Astrocyte (in vitro differentiated cells and primary cell): ENCODE measurements around the gene SMIM45.

Experiments used
- DNase-seq: peaks from one replicate; pipeline ENCODE4 v3.0.0-alpha.2; 2010; ENCODE audit warnings: low read depth
- FAIRE-seq: peaks from 2 replicates; lab custom pipeline; 2011; peaks lifted over from hg19 to GRCh38; lab: Jason Lieb, UNC
- H2AFZ ChIP-seq: 2 replicates; pipeline ENCODE4 v1.6.0; 2012; ENCODE audit warnings: low read depth, low read length, inconsistent platforms
- H3K27ac ChIP-seq: 2 replicates; pipeline ENCODE4 v1.5.1; 2011; ENCODE audit warnings: low read depth, low read length, inconsistent platforms
- H3K27me3 ChIP-seq: 2 replicates; pipeline ENCODE4 v1.6.0; 2011; ENCODE audit warnings: low read length, inconsistent platforms; ENCODE audit not compliant: insufficient read depth
- H3K36me3 ChIP-seq: 2 replicates; pipeline ENCODE4 v1.5.1; 2011; ENCODE audit warnings: low read length, inconsistent platforms; ENCODE audit not compliant: insufficient read depth
- H3K4me1 ChIP-seq: 2 replicates; pipeline ENCODE4 v1.5.1; 2011; ENCODE audit warnings: low read length, inconsistent platforms; ENCODE audit not compliant: insufficient read depth
- H3K4me2 ChIP-seq: 2 replicates; pipeline ENCODE4 v1.6.0; 2012; ENCODE audit warnings: low read length, inconsistent platforms
- H3K4me3 ChIP-seq: 2 replicates; pipeline ENCODE4 v1.5.1; 2011; ENCODE audit warnings: low read depth, mild to moderate bottlenecking, low read length, inconsistent platforms; ENCODE audit not compliant: insufficient read depth
- H3K79me2 ChIP-seq: 2 replicates; pipeline ENCODE4 v1.6.0; 2012; ENCODE audit warnings: mild to moderate bottlenecking, low read length, inconsistent platforms; ENCODE audit not compliant: insufficient read depth
- H3K9ac ChIP-seq: 2 replicates; pipeline ENCODE4 v1.6.0; 2012; ENCODE audit warnings: mild to moderate bottlenecking, low read length, inconsistent platforms
- H3K9me3 ChIP-seq: 2 replicates; pipeline ENCODE4 v1.5.1; 2012; ENCODE audit warnings: low read depth, mild to moderate bottlenecking, low read length, inconsistent platforms; ENCODE audit not compliant: insufficient read depth
- H4K20me1 ChIP-seq: 2 replicates; pipeline ENCODE4 v1.6.0; 2012; ENCODE audit warnings: low read length, inconsistent platforms; ENCODE audit not compliant: insufficient read depth
- H3K27ac Mint-ChIP-seq: one replicate; pipeline ENCODE4 v1.8.0; 2021; ENCODE audit warnings: mild to moderate bottlenecking, mixed read lengths; ENCODE audit not compliant: unreplicated experiment
- H3K27me3 Mint-ChIP-seq: one replicate; pipeline ENCODE4 v1.8.0; 2021; ENCODE audit warnings: low read depth, mixed read lengths; ENCODE audit not compliant: unreplicated experiment
- H3K36me3 Mint-ChIP-seq: one replicate; pipeline ENCODE4 v1.8.0; 2021; ENCODE audit warnings: low read depth, mixed read lengths; ENCODE audit not compliant: unreplicated experiment
- H3K4me1 Mint-ChIP-seq: one replicate; pipeline ENCODE4 v1.8.0; 2021; ENCODE audit warnings: low read depth, mixed read lengths; ENCODE audit not compliant: unreplicated experiment
- H3K4me3 Mint-ChIP-seq: one replicate; pipeline ENCODE4 v1.8.0; 2021; ENCODE audit warnings: mild to moderate bottlenecking, moderate library complexity, mixed read lengths; ENCODE audit not compliant: unreplicated experiment
- H3K9me3 Mint-ChIP-seq: one replicate; pipeline ENCODE4 v1.8.0; 2021; ENCODE audit warnings: mild to moderate bottlenecking, mixed read lengths; ENCODE audit not compliant: unreplicated experiment
- EZH2 ChIP-seq: IDR thresholded peaks from 2 replicates; pipeline ENCODE4 v1.6.1; 2012; ENCODE audit warnings: mild to moderate bottlenecking, low read length, inconsistent platforms; ENCODE audit not compliant: insufficient read depth
- TF ChIP-seq, protein P1 (sequence below): IDR thresholded peaks from 2 replicates; pipeline ENCODE4 v1.5.1; 2011; ENCODE audit warnings: low read depth, mild to moderate bottlenecking, inconsistent platforms, low read length, moderate library complexity; ENCODE audit not compliant: insufficient read depth

Gene SMIM45

DNA sequence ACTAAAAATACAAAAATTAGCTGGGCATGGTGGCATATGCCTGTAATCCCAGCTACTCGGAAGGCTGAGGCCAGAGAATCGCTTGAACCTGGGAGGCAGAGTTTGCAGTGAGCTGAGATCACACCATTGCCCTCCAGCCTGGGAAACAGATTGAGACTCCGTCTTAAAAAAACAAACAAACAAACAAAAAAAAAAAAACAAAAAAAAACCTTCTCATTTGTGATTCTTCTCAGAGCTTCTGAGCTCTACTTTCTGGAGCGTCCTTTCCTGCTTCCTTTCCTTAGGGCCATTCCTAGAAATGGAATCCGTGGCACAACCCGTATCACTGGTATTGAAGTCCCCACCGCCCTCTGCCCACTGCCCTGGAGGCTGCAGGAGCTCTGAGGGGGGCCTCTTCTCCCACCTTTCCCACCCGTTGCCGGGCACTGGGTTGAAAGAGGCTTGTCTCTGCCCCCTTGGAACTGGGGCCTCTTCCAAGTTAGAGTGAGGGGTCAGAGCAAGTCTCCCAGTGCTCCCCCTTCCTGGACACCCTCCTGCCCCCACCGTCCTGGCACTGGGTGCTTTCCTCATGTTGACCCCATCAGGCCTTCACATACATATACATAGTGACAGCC, 35.1 kb upstream of the SMIM45 start:
- Histone ChIP-seq H3K4me1 (peaks cover 11% of the 10 kb centered on the region), H3K4me3 (no peak overlapping the region), H4K20me1 (peaks cover 21% of the 10 kb centered on the region), H3K9me3 (no peaks in the 10 kb centered on the region), H3K27ac (no peak overlapping the region), H3K36me3 (no peaks in the 10 kb centered on the region), H3K9ac (no peak overlapping the region), H3K4me2 (no peak overlapping the region), H3K27me3 (peaks cover 42% of the 10 kb centered on the region), H2AFZ (no peak overlapping the region), H3K79me2 (no peaks in the 10 kb centered on the region)
- H3K4me3 Mint-ChIP-seq, result no peak overlapping the region
- no peak for DNase-seq
- no peaks in the 10 kb centered on the region for H3K9me3 Mint-ChIP-seq
- H3K27ac Mint-ChIP-seq, result no peak overlapping the region
- FAIRE-seq, result no peak
- H3K36me3 Mint-ChIP-seq, result no peaks in the 10 kb centered on the region
- no peak for TF ChIP-seq EZH2
- TF ChIP-seq, protein P1, sequence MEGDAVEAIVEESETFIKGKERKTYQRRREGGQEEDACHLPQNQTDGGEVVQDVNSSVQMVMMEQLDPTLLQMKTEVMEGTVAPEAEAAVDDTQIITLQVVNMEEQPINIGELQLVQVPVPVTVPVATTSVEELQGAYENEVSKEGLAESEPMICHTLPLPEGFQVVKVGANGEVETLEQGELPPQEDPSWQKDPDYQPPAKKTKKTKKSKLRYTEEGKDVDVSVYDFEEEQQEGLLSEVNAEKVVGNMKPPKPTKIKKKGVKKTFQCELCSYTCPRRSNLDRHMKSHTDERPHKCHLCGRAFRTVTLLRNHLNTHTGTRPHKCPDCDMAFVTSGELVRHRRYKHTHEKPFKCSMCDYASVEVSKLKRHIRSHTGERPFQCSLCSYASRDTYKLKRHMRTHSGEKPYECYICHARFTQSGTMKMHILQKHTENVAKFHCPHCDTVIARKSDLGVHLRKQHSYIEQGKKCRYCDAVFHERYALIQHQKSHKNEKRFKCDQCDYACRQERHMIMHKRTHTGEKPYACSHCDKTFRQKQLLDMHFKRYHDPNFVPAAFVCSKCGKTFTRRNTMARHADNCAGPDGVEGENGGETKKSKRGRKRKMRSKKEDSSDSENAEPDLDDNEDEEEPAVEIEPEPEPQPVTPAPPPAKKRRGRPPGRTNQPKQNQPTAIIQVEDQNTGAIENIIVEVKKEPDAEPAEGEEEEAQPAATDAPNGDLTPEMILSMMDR, result no peak
- peaks cover 5% of the 10 kb centered on the region for H3K4me1 Mint-ChIP-seq
- peaks cover 43% of the 10 kb centered on the region for H3K27me3 Mint-ChIP-seq

DNA sequence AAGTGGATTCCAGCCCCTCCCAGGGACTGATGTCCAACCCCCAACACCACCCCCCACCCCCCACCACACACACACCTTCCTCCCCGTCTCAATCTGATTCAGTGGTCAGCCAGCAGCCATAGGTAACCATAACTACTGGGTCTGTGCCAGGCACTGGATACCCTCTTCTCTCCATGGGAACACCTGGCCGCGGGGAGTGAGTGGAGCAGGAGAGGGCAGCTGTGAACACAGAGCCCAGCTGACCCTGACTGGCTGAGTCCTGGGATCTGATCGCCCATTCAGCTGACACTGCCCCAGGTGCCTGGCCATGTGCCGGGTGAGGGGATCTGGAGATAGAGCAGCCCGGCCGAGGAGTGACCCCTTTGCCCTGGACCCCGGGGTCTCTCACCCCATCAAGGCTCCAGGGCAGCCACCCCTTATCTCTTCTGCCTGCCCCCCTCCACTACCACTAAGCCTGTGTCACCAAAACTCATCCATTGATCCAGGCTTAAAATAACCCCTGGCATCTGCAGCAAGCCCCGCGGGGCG, 34.5 kb upstream of the SMIM45 start:
- DNase-seq (no peak), FAIRE-seq (no peak)
- Histone ChIP-seq H2AFZ (no peak overlapping the region), H3K4me2 (no peak overlapping the region), H3K9ac (no peak overlapping the region), H3K4me3 (no peak overlapping the region), H3K36me3 (no peaks in the 10 kb centered on the region), H3K4me1 (peaks cover 11% of the 10 kb centered on the region), H3K9me3 (no peaks in the 10 kb centered on the region), H4K20me1 (peaks cover 15% of the 10 kb centered on the region), H3K27ac (no peak overlapping the region), H3K79me2 (no peaks in the 10 kb centered on the region), H3K27me3 (peaks cover 37% of the 10 kb centered on the region)
- Mint-ChIP-seq H3K36me3 (no peaks in the 10 kb centered on the region), H3K27ac (no peak overlapping the region), H3K4me1 (peaks cover 5% of the 10 kb centered on the region), H3K4me3 (no peak overlapping the region), H3K27me3 (peaks cover 40% of the 10 kb centered on the region), H3K9me3 (no peaks in the 10 kb centered on the region)
- TF ChIP-seq EZH2, result peak; percentile 1
- TF ChIP-seq, protein P1, result no peak
